ENCODE results near the gene DMKN. TPM values are rescaled to one million over a fixed set of nuclear protein-coding genes. Genes with fewer than 3 reads are reported as not detected.

DMKN gene
- polyA plus RNA-seq, 1 donor from 2014 or later, result 1.1 TPM

DNA sequence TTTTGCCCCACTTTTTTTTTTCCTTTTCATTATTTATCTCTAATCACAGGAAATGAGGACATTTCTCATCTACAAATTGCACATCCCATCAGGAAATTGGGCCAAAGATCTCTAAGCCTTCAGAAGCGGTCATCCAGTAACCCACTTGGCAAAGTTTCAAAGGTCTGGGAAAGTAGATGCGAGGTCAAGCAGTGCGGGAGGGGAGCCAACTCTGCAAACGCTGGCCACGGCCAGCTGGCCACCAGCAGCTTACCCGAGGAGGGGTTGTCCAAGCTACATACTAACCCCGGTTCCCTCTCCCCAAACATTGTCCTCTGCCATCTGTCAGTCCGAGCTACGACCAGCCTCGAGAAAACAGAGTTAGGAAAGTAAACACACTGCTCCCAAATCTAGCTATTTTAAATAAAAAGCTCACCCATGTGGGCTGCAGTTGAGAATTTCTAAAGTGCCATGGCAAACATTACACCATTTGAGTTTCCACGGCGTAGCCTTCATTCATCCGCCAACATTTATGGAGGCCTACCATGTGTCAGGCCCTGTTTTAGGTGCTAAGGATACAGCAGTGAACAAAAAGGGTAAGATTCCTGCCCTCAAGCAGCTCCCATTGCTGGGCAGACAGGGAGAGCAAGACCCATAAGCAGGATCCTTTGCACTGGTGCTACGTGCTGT, 53.9 kb downstream of the DMKN start:
- Mint-ChIP-seq H3K4me1 (peaks cover 48 to 66% (median 55%) of the 10 kb centered on the region in 3 donors), H3K9me3 (no peaks in the 10 kb centered on the region), H3K27me3 (peaks cover 3% of the 10 kb centered on the region), H3K36me3 (no peaks in the 10 kb centered on the region), H3K27ac (peak overlapping the region in 2 of 3 donors; percentile 44 to 64), H3K4me3 (peak overlapping the region in 3 of 4 donors; percentile 31 to 84 (median 44))

DNA sequence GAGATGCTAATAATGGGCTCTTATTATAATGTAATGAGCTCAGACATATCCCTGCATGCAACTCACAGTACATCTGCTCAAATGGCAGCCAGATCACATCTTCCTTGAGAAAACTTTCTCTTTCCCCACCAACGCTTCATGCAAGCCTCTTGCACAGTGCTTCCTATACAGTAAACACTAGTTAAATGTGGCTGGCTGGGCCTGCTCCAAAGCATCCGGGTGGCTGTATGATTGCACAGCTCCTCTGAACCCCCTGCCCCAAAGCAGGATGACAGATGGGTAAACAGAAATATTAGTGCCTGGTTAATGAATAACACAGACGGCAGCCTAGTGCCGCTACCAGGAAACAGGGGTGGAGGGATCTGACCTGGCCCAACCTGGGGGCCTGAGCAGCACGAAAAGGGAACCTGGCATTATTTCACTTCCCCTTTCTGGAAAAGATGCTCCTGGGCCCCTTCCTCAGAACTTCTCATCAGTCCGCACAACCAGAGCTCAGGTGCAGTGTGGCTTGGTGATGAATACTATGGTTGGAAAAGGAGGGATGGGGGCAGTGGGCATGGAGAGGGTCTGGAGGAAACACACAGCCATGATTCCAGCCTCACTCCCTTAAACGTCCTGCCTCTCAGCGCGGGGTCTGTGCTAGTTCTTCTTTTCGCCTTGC, 54.6 kb downstream of the DMKN start:
- Mint-ChIP-seq H3K36me3 (no peaks in the 10 kb centered on the region), H3K4me1 (peaks cover 48 to 63% (median 54%) of the 10 kb centered on the region in 3 donors), H3K9me3 (no peaks in the 10 kb centered on the region)

DNA sequence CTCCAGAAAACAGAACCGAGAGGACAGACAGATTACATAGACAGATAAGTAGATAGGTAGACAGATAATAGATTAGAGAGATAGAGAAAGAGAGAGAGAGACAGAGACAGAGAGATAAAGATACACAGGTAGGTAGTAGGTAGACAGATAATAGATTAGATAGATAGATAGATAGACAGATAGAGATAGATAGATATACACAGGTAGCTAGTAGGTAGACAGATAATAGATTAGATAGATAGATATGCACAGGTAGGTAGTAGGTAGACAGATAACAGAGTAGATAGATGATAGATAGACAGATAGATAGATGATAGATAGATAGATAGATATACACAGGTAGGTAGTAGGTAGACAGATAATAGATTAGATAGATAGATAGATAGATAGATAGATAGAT, 55.3 kb downstream of the DMKN start:
- peak overlapping the region in 2 of 4 donors; percentile 84 to 87 for H3K4me3 Mint-ChIP-seq

More for the DNA sequence above, 54.6 kb downstream of the DMKN start:
- Mint-ChIP-seq H3K4me3 (peak overlapping the region; percentile 29 to 87 (median 64)), H3K27ac (peak overlapping the region in 2 of 3 donors; percentile 44 to 64), H3K27me3 (peaks cover 3% of the 10 kb centered on the region)

DNA sequence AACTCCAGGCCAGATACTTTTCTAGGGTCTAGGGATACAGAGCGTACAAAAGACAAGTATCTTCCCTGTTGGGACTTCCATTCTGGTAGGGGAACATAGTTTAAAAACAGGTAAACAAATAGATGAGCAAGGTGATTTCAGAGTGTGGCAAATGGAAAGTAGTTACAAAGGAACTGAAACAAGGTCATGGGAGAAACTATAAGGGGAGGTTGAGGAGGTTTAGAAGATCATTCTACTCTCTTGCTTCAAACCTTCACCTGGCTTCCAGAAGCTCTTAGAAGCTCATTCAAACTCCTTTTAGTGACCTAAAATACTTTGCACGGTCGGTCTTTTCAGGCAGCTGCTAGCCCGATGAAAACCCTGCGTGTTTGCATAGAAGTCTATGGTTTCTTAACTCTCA, 56.3 kb downstream of the DMKN start:
- Mint-ChIP-seq H3K27ac (peak overlapping the region in 1 of 3 donors; percentile 25), H3K4me3 (peak overlapping the region in 2 of 4 donors; percentile 5 to 50), H3K27me3 (peaks cover 1% of the 10 kb centered on the region), H3K4me1 (peaks cover 40 to 51% (median 41%) of the 10 kb centered on the region in 3 donors), H3K9me3 (no peaks in the 10 kb centered on the region), H3K36me3 (no peaks in the 10 kb centered on the region)

More for the DNA sequence above, 55.3 kb downstream of the DMKN start:
- H3K9me3 Mint-ChIP-seq, result no peaks in the 10 kb centered on the region
- H3K27ac Mint-ChIP-seq, result no peak overlapping the region
- H3K4me1 Mint-ChIP-seq, result peaks cover 48 to 58% (median 49%) of the 10 kb centered on the region in 3 donors
- H3K36me3 Mint-ChIP-seq, result no peaks in the 10 kb centered on the region
- H3K27me3 Mint-ChIP-seq, result peaks cover 1% of the 10 kb centered on the region

DNA sequence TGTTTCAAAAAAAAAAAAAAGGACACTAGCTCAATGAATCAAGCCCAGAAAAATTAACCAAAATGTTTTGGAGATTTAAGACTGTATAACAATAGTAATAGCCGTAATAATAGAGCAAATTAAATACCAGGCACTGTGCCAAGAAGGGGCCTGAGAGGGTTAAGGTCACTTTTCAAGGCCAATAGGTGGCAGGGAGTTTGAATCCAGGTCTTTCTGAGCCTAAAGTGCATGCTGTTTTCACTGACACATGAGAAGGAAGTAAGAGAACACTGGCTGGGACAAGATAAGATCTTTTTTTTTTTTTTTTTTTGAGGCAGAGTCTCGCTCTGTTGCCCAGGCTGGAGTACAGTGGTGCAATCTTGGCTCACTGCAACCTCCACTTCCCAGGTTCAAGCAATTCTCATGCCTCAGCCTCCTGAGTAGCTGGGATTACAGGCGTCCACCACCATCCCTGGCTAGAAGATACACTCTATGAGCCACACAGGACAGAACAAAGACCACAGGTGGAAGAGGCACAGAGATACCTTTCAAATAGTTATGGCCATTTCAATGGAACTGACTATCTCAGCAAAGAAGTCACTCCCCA, 57.7 kb downstream of the DMKN start:
- H3K36me3 Mint-ChIP-seq, result no peaks in the 10 kb centered on the region
- peaks cover 45 to 55% (median 46%) of the 10 kb centered on the region in 3 donors for H3K4me1 Mint-ChIP-seq

DNA sequence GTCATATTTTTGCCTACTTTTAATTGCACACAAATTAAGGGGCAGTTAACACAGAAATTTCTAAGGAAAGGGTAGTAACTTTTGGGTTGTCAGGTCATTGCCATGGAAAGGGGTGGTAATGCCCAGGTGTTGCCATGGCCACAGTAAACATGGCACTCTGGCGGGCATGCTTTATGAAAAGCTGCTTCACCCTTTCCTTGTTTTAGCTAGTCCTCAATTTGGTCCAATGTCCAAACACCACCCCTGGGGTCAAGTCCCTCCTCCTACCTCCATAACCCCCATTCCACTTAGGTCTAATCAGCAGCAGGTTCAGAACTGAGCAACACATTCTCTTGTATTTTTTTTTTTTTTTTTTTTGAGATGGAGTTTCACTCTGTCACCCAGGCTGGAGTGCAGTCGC, 58.8 kb downstream of the DMKN start:
- no peak overlapping the region for H3K4me3 Mint-ChIP-seq
- H3K9me3 Mint-ChIP-seq, result no peaks in the 10 kb centered on the region
- peaks cover 1% of the 10 kb centered on the region for H3K36me3 Mint-ChIP-seq
- H3K4me1 Mint-ChIP-seq, result peaks cover 38 to 48% (median 39%) of the 10 kb centered on the region in 3 donors
- no peak overlapping the region for H3K27ac Mint-ChIP-seq
- peaks cover 1% of the 10 kb centered on the region for H3K27me3 Mint-ChIP-seq

More for the DNA sequence above, 57.7 kb downstream of the DMKN start:
- H3K9me3 Mint-ChIP-seq, result no peaks in the 10 kb centered on the region
- H3K27me3 Mint-ChIP-seq, result peaks cover 1% of the 10 kb centered on the region
- H3K4me3 Mint-ChIP-seq, result peak overlapping the region in 2 of 4 donors; percentile 52 to 81
- H3K27ac Mint-ChIP-seq, result peak overlapping the region in 1 of 3 donors; percentile 18

DNA sequence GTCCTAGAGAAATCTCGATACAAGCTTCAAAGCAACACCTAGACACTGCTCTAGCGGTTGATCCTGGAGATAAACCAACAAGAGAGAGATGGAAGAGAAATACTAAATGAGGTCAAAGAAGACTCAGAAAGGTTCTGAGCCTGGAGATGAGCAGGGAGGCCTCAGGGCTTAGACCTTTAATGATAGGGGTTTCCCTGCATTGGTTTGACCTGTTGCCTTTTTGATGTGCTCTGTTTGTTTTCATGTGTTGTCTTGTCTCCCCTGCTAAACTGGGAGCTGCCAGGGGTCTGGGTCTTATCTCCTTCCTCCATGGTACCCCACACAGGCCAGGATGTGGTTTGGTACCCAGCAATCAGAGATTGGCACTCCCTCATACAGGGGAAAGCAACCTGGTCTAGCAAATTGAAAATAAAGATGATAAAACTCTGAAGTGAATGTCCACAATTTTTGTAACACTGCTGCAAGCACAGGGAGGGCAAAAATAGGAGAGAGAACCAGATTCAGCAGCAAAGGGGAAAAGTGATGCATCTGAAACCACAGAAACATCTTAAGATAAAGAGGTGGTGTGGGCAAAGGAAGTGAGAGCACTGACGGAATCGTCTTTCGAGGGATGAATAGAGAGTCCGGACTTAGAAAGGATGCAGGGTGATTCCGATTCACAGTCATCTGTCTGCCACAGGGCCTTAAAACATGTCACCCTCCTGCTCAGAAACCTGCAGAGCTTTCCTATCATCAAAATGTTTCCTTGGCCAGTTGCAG, 61.9 kb downstream of the DMKN start:
- Mint-ChIP-seq H3K4me3 (no peak overlapping the region), H3K9me3 (peaks cover 0 to 2% (median 0%) of the 10 kb centered on the region in 3 donors), H3K4me1 (peaks cover 24 to 30% (median 25%) of the 10 kb centered on the region in 3 donors), H3K27ac (no peak overlapping the region), H3K36me3 (peaks cover 1% of the 10 kb centered on the region), H3K27me3 (peaks cover 7% of the 10 kb centered on the region)

DNA sequence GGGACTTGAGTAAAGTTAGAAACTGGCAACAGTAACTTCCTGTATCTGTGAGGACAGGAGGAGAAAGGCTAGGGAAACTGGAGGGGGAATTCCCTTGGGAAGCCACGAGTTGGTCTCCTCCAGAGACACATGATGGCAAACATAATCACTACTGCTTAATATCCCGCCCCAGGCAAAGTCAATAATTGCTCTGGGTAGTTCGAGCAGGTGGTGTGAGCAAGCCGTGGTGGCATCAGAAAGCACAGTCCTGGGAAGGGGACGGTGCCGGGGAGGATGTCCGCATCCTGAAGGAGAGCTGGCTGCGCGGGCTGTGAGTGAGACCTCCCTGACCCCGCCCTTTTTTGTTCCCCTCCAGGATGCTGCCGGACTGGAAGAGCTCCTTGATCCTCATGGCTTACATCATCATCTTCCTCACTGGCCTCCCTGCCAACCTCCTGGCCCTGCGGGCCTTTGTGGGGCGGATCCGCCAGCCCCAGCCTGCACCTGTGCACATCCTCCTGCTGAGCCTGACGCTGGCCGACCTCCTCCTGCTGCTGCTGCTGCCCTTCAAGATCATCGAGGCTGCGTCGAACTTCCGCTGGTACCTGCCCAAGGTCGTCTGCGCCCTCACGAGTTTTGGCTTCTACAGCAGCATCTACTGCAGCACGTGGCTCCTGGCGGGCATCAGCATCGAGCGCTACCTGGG, 63.9 kb downstream of the DMKN start:
- Mint-ChIP-seq H3K27me3 (peaks cover 9% of the 10 kb centered on the region), H3K4me3 (peak overlapping the region in 2 of 4 donors; percentile 36 to 81), H3K4me1 (peaks cover 23 to 35% (median 25%) of the 10 kb centered on the region in 3 donors)

DNA sequence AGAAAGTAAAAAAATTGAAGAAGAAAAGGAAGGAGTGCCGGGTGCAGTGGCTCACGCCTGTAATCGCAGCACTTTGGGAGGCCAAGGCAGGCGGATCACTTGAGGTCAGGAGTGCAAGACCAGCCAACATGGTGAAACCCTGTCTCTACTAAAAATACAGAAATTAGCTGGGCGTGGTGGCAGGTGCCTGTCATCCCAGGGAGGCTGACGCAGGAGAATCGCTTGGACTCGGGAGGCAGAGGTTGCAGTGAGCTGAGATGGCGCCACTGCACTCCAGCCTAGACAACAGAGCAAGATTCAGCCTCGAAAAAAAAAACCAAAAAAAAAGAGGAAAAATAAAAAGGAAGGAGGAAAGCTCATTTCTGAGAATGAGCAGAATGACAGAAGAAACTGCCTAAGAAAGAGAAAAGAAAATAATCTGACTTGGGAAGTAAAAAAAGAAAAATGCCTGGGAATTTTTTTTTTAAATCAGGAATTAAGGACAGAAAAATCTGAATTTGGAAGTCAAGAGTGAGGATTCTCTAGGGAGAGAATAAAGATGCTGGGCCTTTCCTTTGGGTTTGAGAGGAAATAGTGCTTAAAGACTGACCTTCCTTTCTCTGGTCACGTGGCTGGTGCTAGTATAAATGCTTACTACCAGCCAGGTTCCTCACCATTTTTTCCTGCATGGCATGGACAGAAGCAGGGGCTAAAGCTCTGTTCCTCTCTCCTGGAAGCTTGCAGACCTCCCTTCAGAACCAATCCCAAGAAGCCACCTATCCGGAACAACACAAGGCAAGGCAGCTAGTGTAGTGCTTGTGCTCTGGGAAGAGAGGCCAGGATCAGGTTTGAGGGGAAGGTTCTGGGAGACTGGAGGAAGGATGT, 65.6 kb downstream of the DMKN start, which contains the start of gene FFAR2:
Gene FFAR2, plus strand, starts transcription at position 652 of the 864 bp plus-strand sequence. CDS start 1,458 bp downstream, outside the sequence.
- Mint-ChIP-seq H3K27ac (peak within 1 kb of the TSS in 1 of 3 donors; percentile 78), H3K27me3 (peaks cover 9% of the 10 kb centered on the region), H3K9me3 (peaks cover 0 to 2% (median 0%) of the 10 kb centered on the region in 3 donors), H3K36me3 (peaks cover 1% of the 10 kb centered on the region), H3K4me1 (peaks cover 23 to 36% (median 25%) of the 10 kb centered on the region in 3 donors), H3K4me3 (peak within 1 kb of the TSS in 1 of 4 donors; percentile 82)

More for the DNA sequence above, 63.9 kb downstream of the DMKN start:
- Mint-ChIP-seq H3K27ac (peak overlapping the region in 1 of 3 donors; percentile 41), H3K9me3 (peaks cover 0 to 2% (median 0%) of the 10 kb centered on the region in 3 donors), H3K36me3 (peaks cover 1% of the 10 kb centered on the region)

Other genes with a start within 250 kb of the DMKN start
- 11.5 TPM for gene USF2, start 244.7 kb downstream of the DMKN start, polyA plus RNA-seq
- gene HAMP, start 231.1 kb downstream of the DMKN start, polyA plus RNA-seq, result not detected
- 0.25 TPM for gene MAG, start 221.5 kb downstream of the DMKN start, polyA plus RNA-seq
- 494 TPM for gene CD22, start 184.5 kb downstream of the DMKN start, polyA plus RNA-seq
- gene FFAR1, start 165.7 kb downstream of the DMKN start, polyA plus RNA-seq, result 0.24 TPM
- gene FFAR3, start 155.2 kb downstream of the DMKN start, polyA plus RNA-seq, result not detected
- not detected for gene GPR42, start 142.6 kb downstream of the DMKN start, polyA plus RNA-seq
- gene FFAR2, start 65.4 kb downstream of the DMKN start, polyA plus RNA-seq, result not detected
- gene KRTDAP, start 23.2 kb downstream of the DMKN start, polyA plus RNA-seq, result not detected
- not detected for gene SBSN, start 14.7 kb upstream of the DMKN start, polyA plus RNA-seq
- not detected for gene GAPDHS, start 19.8 kb upstream of the DMKN start, polyA plus RNA-seq
- 146 TPM for gene TMEM147, start 32.0 kb upstream of the DMKN start, polyA plus RNA-seq
- not detected for gene ATP4A, start 50.0 kb upstream of the DMKN start, polyA plus RNA-seq
- gene PMIS2, start 72.5 kb upstream of the DMKN start, polyA plus RNA-seq, result not detected
- gene HAUS5, start 99.1 kb upstream of the DMKN start, polyA plus RNA-seq, result 11.4 TPM
- 76.5 TPM for gene RBM42, start 115.4 kb upstream of the DMKN start, polyA plus RNA-seq
- gene ETV2, start 128.1 kb upstream of the DMKN start, polyA plus RNA-seq, result 0.50 TPM
- gene COX6B1, start 134.7 kb upstream of the DMKN start, polyA plus RNA-seq, result 814 TPM
- not detected for gene UPK1A, start 152.9 kb upstream of the DMKN start, polyA plus RNA-seq
- 31.6 TPM for gene ZBTB32, start 190.9 kb upstream of the DMKN start, polyA plus RNA-seq
- gene KMT2B, start 204.4 kb upstream of the DMKN start, polyA plus RNA-seq, result 2.7 TPM
- gene IGFLR1, start 228.8 kb upstream of the DMKN start, polyA plus RNA-seq, result 140 TPM
- gene U2AF1L4, start 231.8 kb upstream of the DMKN start, polyA plus RNA-seq, result 74.8 TPM
- gene PSENEN, start 232.0 kb upstream of the DMKN start, polyA plus RNA-seq, result 85.0 TPM
- gene LIN37, start 234.9 kb upstream of the DMKN start, polyA plus RNA-seq, result 8.2 TPM
- not detected for gene HSPB6, start 243.4 kb upstream of the DMKN start, polyA plus RNA-seq
- 7.3 TPM for gene PROSER3, start 244.5 kb upstream of the DMKN start, polyA plus RNA-seq